ENCODE results near the gene ADAMTS6.
"Not testable (repeated sequence)": the region's sequence is repeated elsewhere in the genome, so short reads cannot be mapped to it uniquely, and the experiment has no call there.

ADAMTS6 gene

GRCh38 chr5:65481635-65482295, at the start of gene ADAMTS6:
ADAMTS6 (minus strand) TSS chr5:65481920; CDS start chr5:65473673, 8,247 bp downstream.
- peak; percentile 97 for DNase-seq (ENCODE audit: extremely low read depth, low read depth)
- no peak for TF ChIP-seq CTCF (IDR thresholded peaks at IDR 0.05; ENCODE audit: low read depth, low read length)

- TF ChIP-seq CTCF (IDR thresholded peaks at IDR 0.05; ENCODE audit: low read depth, low read length) = no peak
- no peak for DNase-seq (ENCODE audit: extremely low read depth, low read depth)
Measured at GRCh38 chr5:65530904-65531303, 49.2 kb upstream of the ADAMTS6 start.

GRCh38 chr5:65525726-65526125, 44.0 kb upstream of the ADAMTS6 start:
- no peak for DNase-seq (ENCODE audit: extremely low read depth, low read depth)
- TF ChIP-seq CTCF (IDR thresholded peaks at IDR 0.05; ENCODE audit: low read depth, low read length) = no peak

DNA sequence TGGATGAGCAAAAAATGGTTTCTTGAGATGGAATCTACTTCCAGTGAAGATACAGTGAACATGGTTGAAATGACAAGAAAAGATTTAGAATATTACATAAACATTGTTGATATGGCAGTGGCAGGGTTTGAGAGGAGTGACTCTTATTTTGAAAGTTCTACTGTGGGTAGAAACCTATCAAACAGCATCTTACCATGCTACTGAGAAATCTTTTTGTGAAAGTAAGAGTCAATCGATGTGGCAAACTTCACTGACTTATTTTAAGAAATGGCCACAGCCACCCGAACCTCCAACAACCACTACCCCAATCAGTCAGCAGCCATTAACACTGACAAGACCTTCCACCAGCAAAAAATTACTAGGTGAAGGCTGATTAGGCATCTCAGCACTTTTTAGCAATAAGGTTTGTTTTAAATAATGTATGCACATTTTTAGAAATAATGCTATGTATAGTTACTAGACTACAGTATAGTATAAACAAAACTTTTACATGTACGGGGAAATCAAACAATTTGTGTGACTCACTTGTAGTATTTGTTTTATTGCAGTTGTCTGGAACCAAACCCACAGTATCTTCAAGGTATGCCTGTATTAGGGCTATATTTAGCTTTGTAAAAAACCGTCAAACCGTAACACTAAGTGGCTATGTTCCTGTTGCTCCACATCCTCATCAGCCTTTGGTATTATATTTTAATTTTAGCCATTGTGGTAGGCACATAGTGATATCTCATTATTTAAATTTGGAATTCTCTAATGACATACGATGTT, 30.6 kb upstream of the ADAMTS6 start:
- no peak for DNase-seq (ENCODE audit: extremely low read depth, low read depth)

GRCh38 chr5:65508978-65509377, 27.3 kb upstream of the ADAMTS6 start:
- no peak for DNase-seq (ENCODE audit: extremely low read depth, low read depth)
- TF ChIP-seq CTCF (IDR thresholded peaks at IDR 0.05; ENCODE audit: low read depth, low read length) = no peak

More for the DNA sequence above, 30.6 kb upstream of the ADAMTS6 start:
- TF ChIP-seq CTCF (IDR thresholded peaks at IDR 0.05; ENCODE audit: low read depth, low read length) = no peak

- no peak for TF ChIP-seq CTCF (IDR thresholded peaks at IDR 0.05; ENCODE audit: low read depth, low read length)
- peak; percentile 77 for DNase-seq (ENCODE audit: extremely low read depth, low read depth)
Measured at GRCh38 chr5:65506961-65507360, 25.2 kb upstream of the ADAMTS6 start.

DNA sequence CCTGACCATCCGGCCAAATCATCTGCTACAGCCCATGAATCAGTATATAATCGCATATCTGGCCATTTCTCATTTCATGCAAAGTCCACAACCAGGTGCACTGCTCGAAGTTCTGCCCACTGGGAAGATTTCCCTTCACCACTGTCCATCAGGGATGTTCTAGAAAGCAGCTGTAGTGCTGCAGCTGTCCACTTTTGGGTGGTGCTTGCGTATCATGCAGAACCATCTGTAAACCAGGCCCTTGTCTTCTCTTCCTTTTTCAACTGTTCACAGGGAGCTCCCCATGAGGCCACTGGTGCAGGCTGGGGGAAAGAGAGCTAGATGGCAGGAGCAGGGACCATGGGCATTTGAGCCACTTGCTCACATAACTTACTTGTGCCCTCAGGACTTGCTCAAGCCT, 7.4 kb upstream of the ADAMTS6 start:
- DNase-seq (ENCODE audit: extremely low read depth, low read depth) = no peak
- TF ChIP-seq CTCF (IDR thresholded peaks at IDR 0.05; ENCODE audit: low read depth, low read length) = no peak

GRCh38 chr5:65488038-65488687, 6.4 kb upstream of the ADAMTS6 start:
- not testable (repeated sequence) for DNase-seq (ENCODE audit: extremely low read depth, low read depth)

DNA sequence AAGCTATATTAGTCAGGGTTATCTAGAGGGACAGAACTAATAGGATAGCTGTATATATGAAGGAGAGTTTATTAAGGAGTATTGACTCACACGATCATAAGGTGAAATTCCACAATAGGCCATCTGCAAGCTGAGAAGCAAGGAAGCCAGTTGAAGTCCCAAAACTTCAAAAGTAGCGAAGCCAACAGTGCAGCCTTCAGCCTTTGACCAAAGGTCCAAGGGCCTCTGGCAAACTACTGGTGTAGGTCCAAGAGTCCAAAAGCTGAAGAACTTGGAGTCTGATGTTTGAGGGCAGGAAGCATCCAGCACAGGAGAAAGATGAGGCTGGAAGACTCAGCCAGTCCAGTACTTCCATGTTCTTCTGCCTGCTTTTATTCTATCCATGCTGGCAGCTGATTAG, 5.1 kb upstream of the ADAMTS6 start:
- not testable (repeated sequence) for DNase-seq (ENCODE audit: extremely low read depth, low read depth)

Measured in AG09319 (cell line).